GM11168 (cell line): ENCODE data around the gene NEU3.
"Not testable (repeated sequence)": the region's sequence is repeated elsewhere in the genome, so short reads cannot be mapped to it uniquely, and the experiment has no call there.

Source experiments
- in situ Hi-C: fragments of 300-500 bp; cut with MboI; formaldehyde crosslinking; loops from one replicate; pipeline ENCODE4 v1.12.0; 2022; ENCODE audit warnings: low sequenced_read_pairs; ENCODE audit not compliant: unreplicated experiment

Gene NEU3

DNA sequence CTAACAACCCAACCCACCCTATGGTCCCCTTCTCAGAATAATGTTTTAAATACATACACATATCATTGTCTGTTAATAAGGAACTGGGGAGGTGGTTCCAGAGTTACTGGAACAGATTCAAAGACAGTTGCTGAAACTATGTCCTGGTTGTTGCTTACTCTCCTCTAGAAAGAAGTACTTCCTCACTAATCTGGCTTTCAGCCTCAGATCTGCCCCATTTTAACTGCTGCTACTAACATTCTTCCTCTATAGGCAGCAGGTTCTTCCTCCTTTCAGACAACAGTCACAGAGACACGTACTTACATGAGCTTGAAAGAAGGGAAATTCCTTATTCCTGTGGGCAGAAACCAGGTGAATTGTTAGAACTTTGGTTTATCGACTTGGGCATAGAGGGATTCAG lies 8.1 kb upstream of the NEU3 start:
- in situ Hi-C loops: no loop called here

DNA sequence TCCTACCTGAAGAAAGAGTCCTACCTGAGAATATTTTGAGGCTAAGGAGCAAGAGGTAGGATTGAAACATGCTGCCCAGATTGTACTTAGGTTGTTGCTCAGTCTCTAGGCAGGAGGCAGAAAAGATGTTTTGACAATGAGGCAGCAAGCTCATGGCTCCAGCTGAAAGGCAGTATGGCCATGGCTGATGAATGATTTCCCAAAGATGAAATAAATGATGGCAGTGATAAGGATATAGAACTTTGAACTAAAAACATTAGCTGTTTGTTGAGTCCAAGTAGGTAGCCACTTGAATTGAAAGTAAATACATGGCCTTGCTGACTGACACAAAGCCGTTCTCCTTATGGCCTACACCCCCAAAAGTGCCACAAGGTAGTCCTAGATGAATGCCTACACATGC lies 6.8 kb upstream of the NEU3 start:
- in situ Hi-C loops: no loop called here

DNA sequence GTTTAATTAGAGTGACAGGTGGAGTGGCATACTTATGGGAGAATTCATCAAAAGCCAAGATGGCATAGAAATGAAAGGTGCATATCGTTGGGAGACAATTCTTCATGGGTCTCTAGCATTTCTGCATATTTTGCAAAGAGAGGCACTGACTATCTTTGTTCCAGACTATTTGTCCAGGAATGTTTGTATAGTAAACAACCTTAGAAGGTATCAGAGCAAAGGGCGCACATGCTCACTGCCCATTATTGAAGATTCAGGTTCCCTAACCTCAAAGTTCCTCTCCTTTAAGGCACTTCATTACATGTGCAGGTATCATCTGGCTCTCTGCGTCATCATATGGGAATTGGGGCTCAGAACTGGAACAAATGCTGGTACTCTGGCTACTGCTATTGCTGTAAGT lies 4.7 kb upstream of the NEU3 start:
- in situ Hi-C loops: no loop called here

DNA sequence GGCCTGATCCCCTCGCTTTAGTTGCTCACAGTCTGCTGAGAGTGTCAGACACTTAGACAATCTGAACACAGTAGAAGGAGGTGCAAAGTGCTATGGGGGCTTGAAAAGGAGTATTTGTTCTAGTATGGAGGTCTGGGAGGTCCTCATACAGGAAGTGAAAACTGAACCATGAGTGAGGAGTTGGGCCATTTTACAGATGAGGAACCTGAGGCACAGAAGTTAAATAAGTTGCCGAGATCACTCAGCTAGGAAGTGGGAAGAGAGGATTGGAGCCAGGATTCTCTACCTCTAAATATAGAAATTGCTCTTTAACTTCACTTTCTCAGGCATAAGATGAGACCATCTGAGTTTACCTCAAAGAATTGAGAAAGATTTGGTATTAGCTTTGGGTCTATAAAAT lies 4.0 kb upstream of the NEU3 start:
- in situ Hi-C loops: no loop called here

DNA sequence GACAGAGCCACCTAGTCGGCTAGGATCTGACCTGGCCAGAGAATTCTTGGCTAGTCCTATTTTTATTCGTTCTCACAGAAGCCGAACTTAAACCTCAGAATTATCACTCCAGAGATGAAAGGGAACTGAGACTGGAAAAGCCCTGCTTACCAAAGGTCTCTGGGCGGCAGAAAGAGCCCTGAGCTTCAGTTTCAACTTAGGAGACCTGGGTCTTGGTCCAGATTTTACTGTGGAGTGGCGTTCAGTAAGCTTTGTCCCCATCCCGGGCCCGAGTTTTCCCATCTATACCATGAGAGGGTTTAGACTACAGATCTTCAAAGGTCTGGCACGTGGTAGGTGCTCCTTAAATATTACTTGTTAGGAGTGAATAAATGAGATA lies 516 bp downstream of the NEU3 start:
- in situ Hi-C loops: no loop called here

DNA sequence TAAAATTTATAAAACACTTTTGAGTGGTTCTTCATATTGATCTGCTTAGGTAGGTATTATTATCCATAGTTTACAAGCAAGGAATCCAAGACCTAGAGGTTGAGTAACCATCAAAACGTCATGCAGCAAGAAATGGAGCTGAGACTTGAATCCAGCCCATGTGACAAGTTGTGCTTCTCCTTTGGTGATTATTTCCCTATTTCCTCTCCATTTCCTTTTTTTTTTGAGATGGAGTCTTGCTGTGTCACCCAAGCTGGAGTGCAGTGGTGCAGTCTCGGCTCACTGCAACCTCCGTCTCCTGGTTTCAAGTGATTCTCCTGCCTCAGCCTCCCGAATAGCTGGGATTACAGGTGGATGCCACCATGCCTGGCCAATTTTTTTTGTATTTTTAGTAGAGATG lies 1.4 kb downstream of the NEU3 start:
- in situ Hi-C loops: not testable (repeated sequence)

DNA sequence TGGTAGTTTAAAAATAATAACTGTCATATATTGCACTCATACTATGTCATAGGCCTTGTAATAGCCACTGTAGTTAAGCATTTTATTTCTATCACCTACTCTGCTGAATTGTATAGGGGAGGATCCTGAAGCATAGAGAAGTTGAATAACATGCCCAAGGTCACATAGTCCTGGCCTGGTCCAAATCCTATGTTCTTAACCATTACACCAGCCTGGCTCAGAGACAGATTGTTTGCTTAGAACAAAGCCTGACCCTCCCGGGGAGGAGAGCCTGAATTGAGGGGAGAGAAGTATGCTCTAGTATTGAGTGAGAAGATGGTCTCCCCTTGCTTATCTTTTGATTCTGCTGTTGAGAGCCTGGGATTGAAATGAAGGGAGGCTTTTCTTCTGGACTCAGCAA lies 2.2 kb downstream of the NEU3 start:
- in situ Hi-C loops: no loop called here

DNA sequence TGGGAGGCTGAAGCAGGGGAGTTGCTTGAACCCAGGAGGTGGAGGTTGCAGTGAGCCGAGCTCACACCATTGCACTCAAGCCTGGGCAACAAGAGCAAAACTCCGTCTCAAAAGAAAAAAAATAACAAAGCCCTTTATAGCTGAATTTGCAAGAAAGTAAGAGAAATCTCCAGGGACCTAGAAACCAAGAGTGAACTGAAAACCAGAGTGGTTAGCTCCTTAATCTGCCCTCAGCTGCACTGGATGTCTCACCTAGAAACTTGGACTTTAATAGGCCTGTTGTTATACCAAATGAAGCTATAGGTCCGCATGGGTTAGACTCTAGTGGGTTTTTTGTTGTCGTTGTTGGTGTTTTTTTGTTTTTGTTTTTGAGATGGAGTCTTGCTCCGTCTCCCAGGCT lies 4.1 kb downstream of the NEU3 start:
- in situ Hi-C loops: no loop called here

DNA sequence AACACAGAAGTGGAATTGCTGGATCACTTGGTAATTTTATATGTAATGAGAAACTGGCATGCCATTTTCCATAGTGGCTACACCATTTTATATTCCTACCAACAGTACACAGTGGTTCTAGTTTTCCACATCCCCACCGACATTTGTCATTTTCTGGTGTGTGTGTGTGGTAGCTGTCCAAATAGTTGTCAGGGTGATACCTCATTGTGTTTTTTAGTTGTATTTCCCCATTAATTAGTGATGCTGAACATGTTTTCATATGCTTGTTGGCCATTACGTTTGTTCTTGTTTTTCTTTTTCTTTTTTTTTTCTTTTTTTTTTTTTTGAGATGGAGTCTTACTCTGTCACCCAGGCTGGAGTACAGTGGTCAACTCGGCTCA lies 12.2 kb downstream of the NEU3 start:
- in situ Hi-C loops: no loop called here

DNA sequence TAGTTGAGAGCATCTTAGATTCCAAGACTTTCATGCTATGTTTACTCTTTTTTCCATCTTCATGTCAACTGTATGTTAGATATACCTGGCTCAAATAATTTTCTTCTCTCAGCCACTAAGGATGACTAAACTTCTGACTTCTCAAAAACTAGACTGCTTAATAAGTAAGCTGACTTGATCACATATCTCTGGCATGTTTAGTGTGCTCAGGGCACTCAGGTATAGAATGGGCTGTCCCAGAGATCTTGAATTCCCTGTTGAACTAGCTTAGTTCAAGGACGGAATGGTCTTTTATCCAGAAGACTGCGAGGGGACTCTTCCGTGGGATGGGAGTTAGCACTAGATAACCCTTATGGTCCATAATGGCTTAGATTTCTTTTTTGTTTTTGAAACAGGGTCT lies 13.0 kb downstream of the NEU3 start:
- in situ Hi-C loops: no loop called here

DNA sequence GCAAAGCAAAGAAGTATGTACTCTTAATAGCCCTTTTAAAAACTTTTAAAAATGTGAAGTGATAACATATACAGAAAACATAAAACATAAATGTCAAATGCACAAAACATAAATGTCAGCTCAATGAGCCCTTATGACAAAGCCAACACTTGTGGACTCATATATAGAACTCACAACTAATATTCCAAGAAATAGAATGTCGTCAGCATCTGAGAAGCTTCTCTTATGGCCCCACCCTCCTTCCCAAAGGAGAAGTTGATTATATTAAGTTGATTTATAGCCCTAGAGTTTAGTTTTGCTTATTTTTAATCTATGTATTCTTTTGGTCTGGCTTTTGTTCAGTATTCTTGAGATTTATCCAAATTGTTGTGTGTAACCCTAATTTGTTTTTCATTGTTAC lies 13.8 kb downstream of the NEU3 start:
- in situ Hi-C loops: no loop called here

DNA sequence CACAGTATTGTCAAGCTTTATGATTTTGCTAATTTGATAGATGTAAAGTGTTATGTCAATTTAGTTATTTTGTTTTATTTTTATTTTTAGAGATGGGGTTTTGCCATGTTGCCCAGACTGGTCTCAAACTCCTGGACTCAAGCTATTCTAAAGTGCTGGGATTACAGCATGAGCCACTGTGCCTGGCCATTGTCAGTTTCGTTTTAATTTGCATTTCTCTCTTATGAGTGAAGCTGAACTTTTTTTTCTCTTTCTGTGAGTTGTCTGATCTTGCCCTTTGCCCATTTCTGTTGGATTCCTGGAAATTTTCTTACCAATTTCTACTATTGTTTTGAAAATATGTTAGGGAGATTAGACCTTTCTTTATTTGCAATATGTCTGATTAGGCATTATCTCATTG lies 15.5 kb downstream of the NEU3 start:
- in situ Hi-C loops: no loop called here

DNA sequence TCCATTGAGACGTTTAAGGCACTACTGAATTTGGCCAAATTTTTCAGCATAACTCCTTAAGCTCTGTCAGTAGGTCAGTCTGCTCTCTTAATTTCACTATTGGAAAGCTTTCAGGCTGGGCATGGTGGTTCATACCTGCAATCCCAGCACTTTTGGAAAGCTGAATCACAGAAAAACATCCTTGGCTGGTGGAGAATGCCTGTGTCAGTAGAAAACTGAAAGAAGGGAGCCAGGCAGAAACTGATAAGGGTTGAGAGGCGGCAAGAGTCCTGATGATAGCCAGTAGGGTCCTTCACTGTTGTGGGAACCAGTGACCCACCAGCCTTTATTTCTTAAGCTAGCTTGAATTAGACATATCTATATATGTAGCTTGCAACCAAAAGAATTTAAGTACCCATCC lies 22.6 kb downstream of the NEU3 start:
- in situ Hi-C loops: no loop called here

DNA sequence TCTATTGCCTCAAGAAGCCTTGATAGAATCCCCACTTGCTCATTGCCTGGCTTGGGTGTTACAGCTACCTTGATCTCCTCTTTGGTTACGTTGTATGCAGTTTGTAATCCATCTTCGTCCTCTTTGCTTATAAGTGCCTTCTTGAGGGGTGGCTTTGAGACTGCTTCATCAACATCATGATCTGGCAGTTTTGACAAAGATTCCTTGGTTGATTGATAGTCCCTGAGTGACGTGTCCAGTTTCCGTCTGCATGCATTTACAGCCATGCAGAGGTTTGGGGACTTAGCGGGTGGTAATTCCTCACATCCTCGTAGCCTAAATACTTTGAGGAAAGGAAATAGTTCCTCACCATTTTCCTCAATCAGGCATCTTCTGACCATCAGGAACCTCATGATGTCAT lies 23.1 kb downstream of the NEU3 start:
- in situ Hi-C loops: no loop called here

DNA sequence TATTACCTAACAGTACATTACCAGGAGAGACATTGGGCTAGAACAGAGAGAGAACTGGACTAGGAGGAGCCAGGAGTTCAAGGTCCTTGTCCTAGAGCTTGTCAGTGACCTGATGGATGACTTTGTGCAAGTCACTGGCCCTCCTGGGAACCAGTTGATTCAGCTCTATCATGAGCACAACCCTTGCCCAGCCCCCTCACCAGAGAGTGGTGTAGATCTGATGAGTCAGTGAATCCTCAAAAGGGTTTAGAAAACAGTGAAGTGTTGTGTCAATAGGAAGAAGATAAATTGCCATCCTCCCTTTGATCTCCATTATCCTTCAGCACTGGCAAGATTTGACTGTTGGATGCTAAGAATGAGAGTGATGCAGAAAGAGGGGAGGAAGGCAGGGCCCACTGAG lies 24.3 kb downstream of the NEU3 start:
- in situ Hi-C loops: no loop called here

DNA sequence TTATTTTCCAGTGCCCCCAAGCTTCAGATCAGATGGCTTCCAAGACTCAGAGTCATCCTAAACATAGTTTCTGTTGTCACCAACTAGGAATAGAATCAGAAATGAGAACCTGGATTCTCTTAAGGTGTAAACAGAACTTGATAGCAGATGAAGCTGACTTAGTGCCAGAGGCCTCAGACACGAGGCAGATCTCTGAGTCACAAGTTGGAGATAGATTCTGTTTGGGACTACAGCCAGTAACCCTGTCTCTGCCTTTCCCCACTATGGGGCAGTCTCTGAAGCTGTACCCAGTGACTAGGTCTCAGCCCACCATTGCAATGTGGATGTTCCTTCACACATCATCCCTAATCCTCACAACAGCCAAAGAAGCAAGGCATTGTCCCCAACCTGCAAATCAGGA lies 25.4 kb downstream of the NEU3 start:
- in situ Hi-C loops: no loop called here

DNA sequence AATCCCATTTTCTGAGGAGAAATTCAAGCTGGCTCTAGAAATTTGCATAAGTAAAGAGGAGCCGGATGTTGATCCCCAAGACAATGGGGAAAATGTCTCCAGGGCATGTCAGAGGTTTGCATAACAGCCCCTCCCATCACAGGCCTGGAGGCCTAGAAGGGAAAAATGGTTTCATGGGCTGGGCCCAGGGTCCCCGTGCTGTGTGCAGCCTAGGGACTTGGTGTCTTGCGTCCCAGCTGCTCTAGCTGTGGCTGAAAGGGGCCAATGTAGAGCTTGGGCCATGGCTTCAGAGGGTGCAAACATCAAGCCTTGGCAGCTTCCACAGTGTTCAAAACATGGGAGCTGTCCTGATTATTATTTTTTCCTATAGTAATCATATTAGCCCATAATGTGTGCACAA lies 30.5 kb downstream of the NEU3 start:
- in situ Hi-C loops: not testable (repeated sequence)

DNA sequence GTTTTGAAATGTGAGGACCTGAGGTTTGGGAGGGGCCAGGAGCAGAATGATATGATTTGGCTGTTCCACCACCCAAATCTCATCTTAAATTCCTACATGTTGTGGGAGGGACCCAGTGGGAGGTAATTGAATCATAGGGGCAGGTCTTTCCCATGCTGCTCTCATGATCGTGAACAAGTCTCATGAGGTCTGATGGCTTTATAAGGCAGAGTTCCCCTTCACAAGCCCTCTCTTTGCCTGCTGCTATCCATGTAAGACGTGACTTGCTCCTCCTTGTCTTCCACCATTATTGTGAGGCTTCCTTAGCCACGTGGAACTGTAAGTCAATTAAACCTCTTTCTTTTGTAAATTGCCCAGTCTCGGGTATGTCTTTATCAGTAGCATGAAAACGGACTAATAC lies 31.6 kb downstream of the NEU3 start:
- in situ Hi-C loops: not testable (repeated sequence)

DNA sequence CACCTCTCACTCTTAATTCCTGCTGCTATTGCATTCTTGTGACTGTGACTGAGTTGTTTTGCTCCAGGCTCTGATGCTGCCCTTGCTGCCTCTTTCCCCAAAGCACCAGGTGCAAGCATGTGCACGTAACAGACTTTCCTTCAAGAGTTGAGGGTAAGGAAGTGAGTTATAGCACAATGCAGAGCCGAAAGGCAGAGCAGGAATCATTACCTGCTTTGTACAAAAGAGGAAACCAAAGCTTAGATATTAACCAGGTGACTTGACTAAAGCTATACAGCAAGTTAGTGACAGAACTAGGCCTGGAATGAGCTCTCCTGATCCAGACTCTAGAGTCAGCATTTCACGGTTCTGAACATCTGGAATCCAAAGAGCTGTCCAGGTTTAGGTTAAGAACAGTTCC lies 33.6 kb downstream of the NEU3 start:
- in situ Hi-C loops: no loop called here

DNA sequence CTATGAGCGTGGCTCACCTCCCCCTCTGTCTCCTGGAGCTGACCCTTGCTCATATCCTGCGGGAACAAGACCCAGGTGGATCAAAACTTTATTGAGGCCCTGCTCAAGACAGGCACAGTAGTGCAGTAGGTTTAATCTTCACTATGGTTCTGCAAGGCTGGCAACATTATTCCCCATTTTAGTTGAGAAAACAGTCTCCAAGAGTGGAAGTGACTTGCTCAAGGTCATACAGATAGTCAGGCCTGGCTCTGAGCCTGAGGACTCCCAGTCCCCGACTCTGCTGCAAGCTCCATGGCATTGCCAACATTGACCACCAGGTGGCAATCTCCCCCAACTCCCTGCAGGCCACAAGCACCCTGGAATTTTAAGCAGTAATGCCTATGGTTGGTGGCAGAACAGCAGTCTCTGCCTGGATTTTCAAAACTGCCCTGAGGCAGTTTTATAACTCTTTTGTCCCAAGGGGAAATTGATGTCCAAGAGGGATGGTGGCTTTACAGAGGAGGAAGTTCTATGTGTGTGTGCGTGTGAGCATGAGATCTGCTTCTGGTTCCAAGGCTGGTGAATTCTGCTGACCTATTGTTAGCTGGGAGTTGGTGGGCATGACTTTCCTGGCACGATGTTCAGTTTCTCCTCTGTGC lies 34.1 kb downstream of the NEU3 start:
- in situ Hi-C loops: no loop called here

DNA sequence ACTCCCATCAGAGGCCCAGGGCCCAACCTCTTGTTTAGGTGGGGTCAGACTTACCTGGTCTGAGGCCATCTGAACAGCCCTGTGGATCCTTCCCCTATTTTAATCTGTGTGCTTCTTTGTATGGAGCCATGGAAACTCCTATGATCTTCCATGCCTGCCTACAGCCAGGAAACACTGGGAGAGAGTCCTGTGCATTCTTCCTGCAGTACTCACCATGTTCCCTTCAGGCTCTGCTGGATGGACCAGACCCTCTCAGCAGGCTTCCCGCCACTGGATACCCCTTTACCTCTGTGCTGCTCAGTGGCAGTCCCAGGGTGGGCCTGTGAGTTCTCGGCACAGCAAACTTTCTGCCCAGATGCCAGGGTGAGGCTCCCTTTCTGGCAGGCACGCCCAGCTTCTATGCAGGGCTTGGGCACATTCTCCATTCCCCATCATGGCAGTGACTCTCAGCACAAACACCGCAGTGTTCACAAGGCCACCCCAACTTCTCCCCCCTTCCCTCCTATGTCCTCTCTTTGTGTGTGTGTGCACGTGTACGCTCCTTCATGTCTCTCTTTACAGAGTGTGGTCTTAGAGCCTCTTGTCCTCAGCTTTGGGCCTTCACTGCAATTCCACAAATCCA lies 34.8 kb downstream of the NEU3 start:
- in situ Hi-C loops: no loop called here

DNA sequence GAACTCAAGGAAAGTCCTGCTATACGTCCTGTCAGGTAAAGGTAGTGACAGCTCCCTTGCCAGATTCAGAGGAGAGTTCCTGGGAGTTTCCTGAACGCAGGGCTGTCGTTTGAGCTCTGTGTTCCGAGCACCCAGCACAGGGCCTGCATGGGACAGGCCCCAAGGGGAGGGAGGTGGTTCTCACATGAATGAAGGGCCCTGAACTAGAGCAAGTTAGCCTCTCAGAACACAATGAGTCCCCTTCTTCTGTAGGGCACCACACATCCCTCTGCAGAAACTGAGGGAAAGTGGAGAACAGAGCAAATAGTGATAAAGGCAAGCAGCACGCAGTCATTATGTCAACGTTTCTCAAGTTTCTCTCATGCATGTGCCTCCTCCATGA lies 35.3 kb downstream of the NEU3 start:
- in situ Hi-C loops: no loop called here

DNA sequence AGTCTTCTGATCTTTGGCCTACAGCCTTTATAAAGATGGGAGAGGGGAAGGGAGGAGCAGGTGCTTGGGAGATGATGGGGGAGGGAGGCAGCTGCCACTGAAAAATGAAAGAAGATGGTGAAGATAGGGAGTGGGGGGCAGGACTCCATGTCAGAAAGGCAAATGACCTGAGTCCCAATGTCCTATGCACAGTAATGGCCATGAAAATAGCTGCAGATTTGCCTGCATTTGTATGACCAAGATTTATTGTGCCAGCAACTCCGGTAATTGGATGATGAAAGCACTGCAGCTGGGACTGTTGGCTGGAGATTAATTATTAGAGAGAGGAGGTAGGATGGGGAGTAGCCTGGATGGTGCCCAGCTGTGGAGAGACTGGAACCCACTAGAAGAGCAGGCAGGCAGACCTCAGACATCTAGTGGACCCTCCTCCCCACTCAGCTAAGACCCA lies 36.1 kb downstream of the NEU3 start:
- in situ Hi-C loops: no loop called here
